ENCODE measurements around the gene OR4E1. TPM values are rescaled to one million over a fixed set of nuclear protein-coding genes. Genes with fewer than 3 reads are reported as not detected.

The OR4E1 gene
- total and polyA plus RNA-seq, 4 donors, result not detected

GRCh38 chr14:21647380-21647779 is 26.2 kb downstream of the OR4E1 start (continued):
- no peak for TF ChIP-seq FOXA2 (IDR thresholded peaks at IDR 0.05)
- TF ChIP-seq MAX (IDR thresholded peaks at IDR 0.05), result no peak
- no peak for TF ChIP-seq NR2F2 (IDR thresholded peaks at IDR 0.05)
- TF ChIP-seq YY1 (IDR thresholded peaks at IDR 0.05), result no peak
- no peak for TF ChIP-seq RXRA (IDR thresholded peaks at IDR 0.05)
- no peak for TF ChIP-seq JUND (IDR thresholded peaks at IDR 0.05)
- TF ChIP-seq FOXA1 (IDR thresholded peaks at IDR 0.05), result no peak
- TF ChIP-seq EGR1 (IDR thresholded peaks at IDR 0.05; ENCODE audit: low read depth in 2 of 2), result no peak

DNA sequence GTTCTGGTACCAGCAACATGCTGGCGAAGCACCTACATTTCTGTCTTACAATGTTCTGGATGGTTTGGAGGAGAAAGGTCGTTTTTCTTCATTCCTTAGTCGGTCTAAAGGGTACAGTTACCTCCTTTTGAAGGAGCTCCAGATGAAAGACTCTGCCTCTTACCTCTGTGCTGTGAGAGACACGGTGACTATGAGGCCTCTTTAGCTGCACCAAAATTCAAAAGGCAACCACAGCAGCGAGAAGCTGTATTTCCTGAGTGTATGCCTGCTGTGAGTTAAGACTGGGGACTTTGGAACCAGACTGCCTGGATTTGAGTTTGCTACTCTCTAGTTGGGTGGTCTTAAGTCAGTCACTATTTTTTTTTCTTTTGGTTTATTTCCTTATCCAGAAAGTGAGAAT is 30.2 kb downstream of the OR4E1 start:
- Histone ChIP-seq H3K9ac (ENCODE audit: low read depth in 1 of 2, low read length in 2 of 2) (no peak overlapping the region), H3K4me1 (ENCODE audit: control insufficient read depth in 4 of 4, insufficient read depth in 4 of 4, low read length in 3 of 4) (no peaks in the 10 kb centered on the region), H3K27me3 (ENCODE audit: control insufficient read depth in 4 of 4, insufficient read depth in 4 of 4, low read length in 3 of 4) (no peaks in the 10 kb centered on the region), H3K4me3 (ENCODE audit: low read depth in 1 of 3, low read length in 3 of 3) (no peak overlapping the region), H3K27ac (ENCODE audit: low read depth in 1 of 2, low read length in 2 of 2) (no peak overlapping the region), H3K9me3 (ENCODE audit: control insufficient read depth in 4 of 4, low read length in 3 of 4) (no peaks in the 10 kb centered on the region), H3K36me3 (ENCODE audit: control insufficient read depth in 4 of 4, insufficient read depth in 3 of 4, low read depth in 1 of 4, low read length in 3 of 4) (no peaks in the 10 kb centered on the region)
- TF ChIP-seq REST (IDR thresholded peaks at IDR 0.05), result no peak
- no peak for TF ChIP-seq GABPA (IDR thresholded peaks at IDR 0.05 in 1 of 2, conservative IDR thresholded peaks at IDR 0.05 in 1 of 2)
- TF ChIP-seq YY1 (IDR thresholded peaks at IDR 0.05), result no peak
- TF ChIP-seq JUND (IDR thresholded peaks at IDR 0.05), result no peak
- no peak for TF ChIP-seq FOXA1 (IDR thresholded peaks at IDR 0.05)
- no peak for DNase-seq (ENCODE audit: low spot score)
- WGBS, result 60% methylated on average over 5 of the region's 5 CpGs

GRCh38 chr14:21642683-21643082 is 30.9 kb downstream of the OR4E1 start:
- no peak for TF ChIP-seq MAX (IDR thresholded peaks at IDR 0.05)
- no peak for TF ChIP-seq YY1 (IDR thresholded peaks at IDR 0.05)
- TF ChIP-seq NR2F2 (IDR thresholded peaks at IDR 0.05), result no peak
- TF ChIP-seq HNF4G (IDR thresholded peaks at IDR 0.05), result no peak
- TF ChIP-seq REST (IDR thresholded peaks at IDR 0.05), result no peak
- TF ChIP-seq, protein P1, sequence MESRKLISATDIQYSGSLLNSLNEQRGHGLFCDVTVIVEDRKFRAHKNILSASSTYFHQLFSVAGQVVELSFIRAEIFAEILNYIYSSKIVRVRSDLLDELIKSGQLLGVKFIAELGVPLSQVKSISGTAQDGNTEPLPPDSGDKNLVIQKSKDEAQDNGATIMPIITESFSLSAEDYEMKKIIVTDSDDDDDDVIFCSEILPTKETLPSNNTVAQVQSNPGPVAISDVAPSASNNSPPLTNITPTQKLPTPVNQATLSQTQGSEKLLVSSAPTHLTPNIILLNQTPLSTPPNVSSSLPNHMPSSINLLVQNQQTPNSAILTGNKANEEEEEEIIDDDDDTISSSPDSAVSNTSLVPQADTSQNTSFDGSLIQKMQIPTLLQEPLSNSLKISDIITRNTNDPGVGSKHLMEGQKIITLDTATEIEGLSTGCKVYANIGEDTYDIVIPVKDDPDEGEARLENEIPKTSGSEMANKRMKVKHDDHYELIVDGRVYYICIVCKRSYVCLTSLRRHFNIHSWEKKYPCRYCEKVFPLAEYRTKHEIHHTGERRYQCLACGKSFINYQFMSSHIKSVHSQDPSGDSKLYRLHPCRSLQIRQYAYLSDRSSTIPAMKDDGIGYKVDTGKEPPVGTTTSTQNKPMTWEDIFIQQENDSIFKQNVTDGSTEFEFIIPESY (IDR thresholded peaks at IDR 0.05), result no peak
- TF ChIP-seq, protein P2, sequence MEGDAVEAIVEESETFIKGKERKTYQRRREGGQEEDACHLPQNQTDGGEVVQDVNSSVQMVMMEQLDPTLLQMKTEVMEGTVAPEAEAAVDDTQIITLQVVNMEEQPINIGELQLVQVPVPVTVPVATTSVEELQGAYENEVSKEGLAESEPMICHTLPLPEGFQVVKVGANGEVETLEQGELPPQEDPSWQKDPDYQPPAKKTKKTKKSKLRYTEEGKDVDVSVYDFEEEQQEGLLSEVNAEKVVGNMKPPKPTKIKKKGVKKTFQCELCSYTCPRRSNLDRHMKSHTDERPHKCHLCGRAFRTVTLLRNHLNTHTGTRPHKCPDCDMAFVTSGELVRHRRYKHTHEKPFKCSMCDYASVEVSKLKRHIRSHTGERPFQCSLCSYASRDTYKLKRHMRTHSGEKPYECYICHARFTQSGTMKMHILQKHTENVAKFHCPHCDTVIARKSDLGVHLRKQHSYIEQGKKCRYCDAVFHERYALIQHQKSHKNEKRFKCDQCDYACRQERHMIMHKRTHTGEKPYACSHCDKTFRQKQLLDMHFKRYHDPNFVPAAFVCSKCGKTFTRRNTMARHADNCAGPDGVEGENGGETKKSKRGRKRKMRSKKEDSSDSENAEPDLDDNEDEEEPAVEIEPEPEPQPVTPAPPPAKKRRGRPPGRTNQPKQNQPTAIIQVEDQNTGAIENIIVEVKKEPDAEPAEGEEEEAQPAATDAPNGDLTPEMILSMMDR (IDR thresholded peaks at IDR 0.05; ENCODE audit: low read depth, low read length, missing input control), result no peak
- WGBS, result 59% methylated on average over 3 of the region's 3 CpGs
- Histone ChIP-seq H3K36me3 (ENCODE audit: control insufficient read depth in 4 of 4, insufficient read depth in 3 of 4, low read depth in 1 of 4, low read length in 3 of 4) (no peaks in the 10 kb centered on the region), H3K4me3 (ENCODE audit: low read depth in 1 of 3, low read length in 3 of 3) (no peak overlapping the region), H3K4me1 (ENCODE audit: control insufficient read depth in 4 of 4, insufficient read depth in 4 of 4, low read length in 3 of 4) (no peaks in the 10 kb centered on the region), H3K9me3 (ENCODE audit: control insufficient read depth in 4 of 4, low read length in 3 of 4) (no peaks in the 10 kb centered on the region), H3K9ac (ENCODE audit: low read depth in 1 of 2, low read length in 2 of 2) (no peak overlapping the region), H3K27ac (ENCODE audit: low read depth in 1 of 2, low read length in 2 of 2) (no peak overlapping the region), H3K27me3 (ENCODE audit: control insufficient read depth in 4 of 4, insufficient read depth in 4 of 4, low read length in 3 of 4) (no peaks in the 10 kb centered on the region)
- no peak for DNase-seq (ENCODE audit: low spot score)
